MCF 10A (cell line): ENCODE data around the gene UQCC2. TPM values are rescaled to one million over a fixed set of nuclear protein-coding genes. Genes with fewer than 3 reads are reported as not detected.

Experiments used
- BruUV-seq: library from RNA; stranded (reverse); fragments of 400-500 nt; replicated peaks from 2 replicates; lab custom pipeline; 2021; lab: Mats Ljungman, UMichigan
- CTCF ChIA-PET: fragments of 300-600 bp; sonication (Branson Sonifier 250); formaldehyde crosslinking; extraction: SDS; loops from one replicate; lab custom pipeline; 2021; ENCODE audit warnings: antibody characterized with exemption, inconsistent platforms; lab: Yijun Ruan, JAX
- POLR2A ChIA-PET: fragments of 300-600, 350-650 bp; sonication (Branson Sonifier 250); formaldehyde crosslinking; extraction: SDS; loops from one replicate; lab custom pipeline; 2020; ENCODE audit warnings: antibody characterized with exemption, inconsistent platforms; lab: Yijun Ruan, JAX
- DNase-seq: peaks from one replicate; pipeline ENCODE4 v3.0.0-alpha.2; 2018; ENCODE audit not compliant: unreplicated experiment
- H3K27ac Mint-ChIP-seq: one replicate; pipeline ENCODE4 v1.8.0; 2022; ENCODE audit warnings: mild to moderate bottlenecking, low read depth, mixed read lengths; ENCODE audit not compliant: unreplicated experiment
- H3K27me3 Mint-ChIP-seq: one replicate; pipeline ENCODE4 v1.8.0; 2022; ENCODE audit warnings: mixed read lengths; ENCODE audit not compliant: insufficient read depth, unreplicated experiment
- H3K36me3 Mint-ChIP-seq: one replicate; pipeline ENCODE4 v1.8.0; 2022; ENCODE audit warnings: mild to moderate bottlenecking, moderate library complexity, mixed read lengths; ENCODE audit not compliant: insufficient read depth, unreplicated experiment
- H3K4me1 Mint-ChIP-seq: one replicate; pipeline ENCODE4 v1.8.0; 2022; ENCODE audit warnings: mixed read lengths; ENCODE audit not compliant: insufficient read depth, unreplicated experiment
- H3K4me3 Mint-ChIP-seq: one replicate; pipeline ENCODE4 v1.8.0; 2022; ENCODE audit warnings: mild to moderate bottlenecking, moderate library complexity, mixed read lengths; ENCODE audit not compliant: unreplicated experiment
- H3K9me3 Mint-ChIP-seq: one replicate; pipeline ENCODE4 v1.8.0; 2022; ENCODE audit warnings: mixed read lengths; ENCODE audit not compliant: unreplicated experiment
- intact Hi-C: fragments of 100-400 bp; cut with micrococcal nuclease; formaldehyde crosslinking; loops from 2 replicates; pipeline ENCODE4 v1.14.1; 2022
- total RNA-seq: library from RNA; stranded (reverse); gene quantifications from 2 replicates; pipeline ENCODE4 v1.2.3, GENCODE V29; 2022
- TF ChIP-seq, protein P1 (sequence below): fragments of 200-600 bp; IDR thresholded peaks from one replicate; pipeline ENCODE4 v1.8.0; 2022; ENCODE audit warnings: antibody characterized with exemption, mild to moderate bottlenecking; ENCODE audit not compliant: unreplicated experiment

The UQCC2 gene
- total RNA-seq, 1 experiment from 2014 or later: 122 TPM

DNA sequence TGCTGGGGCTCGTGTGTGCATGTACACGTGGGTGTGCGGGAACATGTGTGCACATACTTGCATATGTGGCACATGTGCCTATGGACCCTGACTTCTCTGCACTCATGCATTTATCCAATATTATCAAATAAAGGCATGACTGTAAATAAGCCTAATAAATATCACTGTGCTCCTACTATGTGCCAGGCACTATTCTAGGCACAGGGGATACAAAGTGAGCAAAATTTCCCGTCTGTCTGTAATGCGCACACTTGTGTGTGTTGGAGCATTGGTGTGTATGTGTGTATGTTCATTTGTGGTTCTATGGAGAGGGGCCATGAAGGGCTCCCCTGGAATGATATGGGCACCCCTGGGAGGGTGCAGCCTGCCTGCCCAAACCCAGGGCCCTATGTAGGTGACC, 48.5 kb downstream of the UQCC2 start:
- Mint-ChIP-seq H3K36me3 (peaks cover 74% of the 10 kb centered on the region), H3K9me3 (no peaks in the 10 kb centered on the region), H3K27me3 (no peaks in the 10 kb centered on the region), H3K4me1 (no peaks in the 10 kb centered on the region), H3K4me3 (no peak overlapping the region), H3K27ac (no peak overlapping the region)
- intact Hi-C loops: no loop called here
- ChIA-PET CTCF (interaction anchor here (0.7 kb wide), 1 partner anchor 10 kb away, joined by 3 read pairs; no protein-coding TSS in a partner anchor), POLR2A (interaction anchor here (1.8 kb wide), 1 partner anchor 11 kb away, joined by 7 read pairs; no protein-coding TSS in a partner anchor)
- TF ChIP-seq, protein P1, sequence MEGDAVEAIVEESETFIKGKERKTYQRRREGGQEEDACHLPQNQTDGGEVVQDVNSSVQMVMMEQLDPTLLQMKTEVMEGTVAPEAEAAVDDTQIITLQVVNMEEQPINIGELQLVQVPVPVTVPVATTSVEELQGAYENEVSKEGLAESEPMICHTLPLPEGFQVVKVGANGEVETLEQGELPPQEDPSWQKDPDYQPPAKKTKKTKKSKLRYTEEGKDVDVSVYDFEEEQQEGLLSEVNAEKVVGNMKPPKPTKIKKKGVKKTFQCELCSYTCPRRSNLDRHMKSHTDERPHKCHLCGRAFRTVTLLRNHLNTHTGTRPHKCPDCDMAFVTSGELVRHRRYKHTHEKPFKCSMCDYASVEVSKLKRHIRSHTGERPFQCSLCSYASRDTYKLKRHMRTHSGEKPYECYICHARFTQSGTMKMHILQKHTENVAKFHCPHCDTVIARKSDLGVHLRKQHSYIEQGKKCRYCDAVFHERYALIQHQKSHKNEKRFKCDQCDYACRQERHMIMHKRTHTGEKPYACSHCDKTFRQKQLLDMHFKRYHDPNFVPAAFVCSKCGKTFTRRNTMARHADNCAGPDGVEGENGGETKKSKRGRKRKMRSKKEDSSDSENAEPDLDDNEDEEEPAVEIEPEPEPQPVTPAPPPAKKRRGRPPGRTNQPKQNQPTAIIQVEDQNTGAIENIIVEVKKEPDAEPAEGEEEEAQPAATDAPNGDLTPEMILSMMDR: no peak
- no peak for DNase-seq
- BruUV-seq: no TSS peak

DNA sequence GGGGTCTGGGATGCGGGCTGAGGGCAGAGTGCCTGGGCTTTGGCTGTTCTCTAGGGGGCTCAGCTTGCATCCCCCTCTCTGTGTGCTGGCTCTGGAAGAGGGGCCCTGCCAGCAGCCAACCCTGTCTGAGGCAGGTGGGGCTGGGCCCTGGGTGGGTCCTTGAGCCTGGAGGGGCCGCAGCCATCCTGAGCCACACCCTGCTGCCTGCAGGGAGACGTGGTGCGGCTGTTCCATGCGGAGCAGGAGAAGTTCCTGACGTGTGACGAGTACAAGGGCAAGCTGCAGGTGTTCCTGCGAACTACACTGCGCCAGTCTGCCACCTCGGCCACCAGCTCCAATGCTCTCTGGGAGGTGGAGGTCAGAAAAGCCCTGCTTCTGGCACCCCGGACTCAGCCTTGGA, 49.2 kb downstream of the UQCC2 start:
- Mint-ChIP-seq H3K36me3 (peaks cover 72% of the 10 kb centered on the region), H3K27me3 (no peaks in the 10 kb centered on the region), H3K4me3 (no peak overlapping the region), H3K9me3 (no peaks in the 10 kb centered on the region), H3K27ac (no peak overlapping the region), H3K4me1 (no peaks in the 10 kb centered on the region)
- intact Hi-C loops: no loop called here
- POLR2A ChIA-PET: interaction anchor here (1.8 kb wide), 1 partner anchor 10 kb away, joined by 7 read pairs; no protein-coding TSS in a partner anchor
- no peak for DNase-seq
- TF ChIP-seq, protein P1: no peak
- CTCF ChIA-PET: interaction anchor here (0.7 to 1.2 kb wide), 3 partner anchors 9 to 72 kb away, joined by 3 to 4 read pairs (median 3); no protein-coding TSS in a partner anchor
- no TSS peak for BruUV-seq

DNA sequence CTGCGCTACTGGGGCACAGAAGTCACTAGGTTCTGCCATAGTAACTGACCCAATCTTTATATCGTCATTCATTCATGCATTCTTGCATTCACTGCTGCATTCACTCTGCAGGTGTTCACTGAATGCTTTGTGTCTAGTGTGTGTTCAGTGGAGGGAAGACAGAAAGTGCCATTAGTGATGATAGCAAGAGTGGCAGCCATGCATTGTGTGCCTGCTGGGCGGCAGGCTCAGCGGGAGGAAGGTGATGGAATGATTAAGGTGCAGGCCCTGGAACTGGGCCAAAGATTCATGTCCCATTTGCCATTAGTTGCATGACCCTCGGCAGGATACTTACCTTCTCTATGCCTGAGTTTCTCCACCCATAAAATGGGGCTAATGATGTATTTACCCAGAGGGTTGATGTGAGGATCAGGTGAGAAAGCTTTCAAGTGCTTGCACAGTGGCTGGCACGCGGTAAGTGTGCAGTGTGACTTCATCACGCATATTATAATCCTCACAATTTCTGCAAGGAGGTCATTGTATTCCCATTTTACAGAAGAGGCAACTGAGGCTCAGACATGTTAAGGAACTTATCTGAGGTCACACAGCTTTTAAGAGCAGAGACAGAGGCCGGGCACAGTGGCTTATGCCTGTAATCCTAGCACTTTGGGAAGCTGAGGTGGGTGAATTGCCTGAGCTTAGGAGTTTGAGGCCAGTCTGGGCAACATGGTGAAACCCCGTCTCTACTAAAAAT, 50.2 kb downstream of the UQCC2 start:
- DNase-seq: no peak
- intact Hi-C loops: no loop called here
- no TSS peak for BruUV-seq
- H3K4me3 Mint-ChIP-seq: no peak overlapping the region
- H3K4me1 Mint-ChIP-seq: no peaks in the 10 kb centered on the region
- H3K36me3 Mint-ChIP-seq: peaks cover 67% of the 10 kb centered on the region
- no peaks in the 10 kb centered on the region for H3K27me3 Mint-ChIP-seq
- TF ChIP-seq, protein P1: no peak
- no peaks in the 10 kb centered on the region for H3K9me3 Mint-ChIP-seq
- POLR2A ChIA-PET: interaction anchor here (0.6 to 1.8 kb wide), 4 partner anchors 9 to 378 kb away, joined by 3 to 7 read pairs (median 4); no protein-coding TSS in a partner anchor
- no peak overlapping the region for H3K27ac Mint-ChIP-seq
- CTCF ChIA-PET: interaction anchor here (0.6 to 1.2 kb wide), 4 partner anchors 10 to 71 kb away, joined by 3 to 4 read pairs (median 4); no protein-coding TSS in a partner anchor

DNA sequence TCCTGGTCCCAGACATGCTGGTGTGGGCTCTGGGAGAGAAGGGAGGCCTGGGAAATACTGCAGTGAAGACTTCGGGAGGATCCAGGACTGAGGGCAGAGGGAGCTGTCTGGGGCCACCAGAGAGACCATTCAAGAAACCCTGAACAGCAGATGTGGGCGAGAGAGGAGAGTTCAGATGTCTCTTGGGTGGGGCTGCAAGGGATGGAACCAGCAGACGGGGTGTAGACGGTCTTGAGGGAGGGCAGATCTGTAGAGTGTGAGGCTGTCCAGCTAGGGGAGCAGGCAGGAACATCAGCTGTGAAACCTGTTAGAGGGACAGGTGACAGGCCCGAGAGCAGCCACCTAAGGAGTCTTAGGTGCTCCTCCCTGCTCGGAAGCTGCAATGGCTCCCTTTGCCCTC, 51.5 kb downstream of the UQCC2 start:
- ChIA-PET POLR2A (interaction anchor here (0.6 to 1.0 kb wide), 2 partner anchors 28 to 62 kb away, joined by 3 to 4 read pairs; no protein-coding TSS in a partner anchor), CTCF (interaction anchor here (0.8 kb wide), 1 partner anchor 11 kb away, joined by 3 read pairs; no protein-coding TSS in a partner anchor)
- H3K9me3 Mint-ChIP-seq: no peaks in the 10 kb centered on the region
- no peak for DNase-seq
- intact Hi-C loops: no loop called here
- no peak overlapping the region for H3K4me3 Mint-ChIP-seq
- H3K27me3 Mint-ChIP-seq: no peaks in the 10 kb centered on the region
- no TSS peak for BruUV-seq
- H3K27ac Mint-ChIP-seq: no peak overlapping the region
- TF ChIP-seq, protein P1: no peak
- peaks cover 58% of the 10 kb centered on the region for H3K36me3 Mint-ChIP-seq
- H3K4me1 Mint-ChIP-seq: no peaks in the 10 kb centered on the region
